ENCODE measurements around the gene SELENOO. TPM values are rescaled to one million over a fixed set of nuclear protein-coding genes. Genes with fewer than 3 reads are reported as not detected.

SELENOO gene
- total RNA-seq, 1 experiment from 2014 or later, result 25.1 TPM

GRCh38 chr22:50227579-50228215 is 26.9 kb downstream of the SELENOO start:
- Histone ChIP-seq H3K27me3 (replicated peaks) (no peaks in the 10 kb centered on the region), H3K27ac (no peak overlapping the region), H3K36me3 (peaks cover 49% of the 10 kb centered on the region), H3K9me3 (replicated peaks) (no peaks in the 10 kb centered on the region), H3K4me1 (replicated peaks) (no peaks in the 10 kb centered on the region), H3K4me3 (no peak overlapping the region)
- no peak for DNase-seq (ENCODE audit: low read depth in 1 of 2, low spot score in 2 of 2)

GRCh38 chr22:50228366-50228765 is 27.6 kb downstream of the SELENOO start:
- no peaks in the 10 kb centered on the region for H3K4me1 ChIP-seq (replicated peaks)
- H3K4me3 ChIP-seq, result no peak overlapping the region
- H3K9me3 ChIP-seq (replicated peaks), result no peaks in the 10 kb centered on the region
- H3K36me3 ChIP-seq, result peaks cover 48% of the 10 kb centered on the region
- no peaks in the 10 kb centered on the region for H3K27me3 ChIP-seq (replicated peaks)
- H3K27ac ChIP-seq, result no peak overlapping the region
- no peak for DNase-seq (ENCODE audit: low read depth in 1 of 2, low spot score in 2 of 2)

GRCh38 chr22:50229370-50229769 is 28.6 kb downstream of the SELENOO start:
- Histone ChIP-seq H3K9me3 (replicated peaks) (no peaks in the 10 kb centered on the region), H3K36me3 (peaks cover 42% of the 10 kb centered on the region), H3K4me1 (replicated peaks) (no peaks in the 10 kb centered on the region), H3K27ac (no peak overlapping the region), H3K4me3 (no peak overlapping the region), H3K27me3 (replicated peaks) (no peaks in the 10 kb centered on the region)
- DNase-seq (ENCODE audit: low read depth in 1 of 2, low spot score in 2 of 2), result no peak

- Histone ChIP-seq H3K9me3 (replicated peaks) (no peaks in the 10 kb centered on the region), H3K27ac (no peak overlapping the region), H3K4me3 (no peak overlapping the region), H3K27me3 (replicated peaks) (no peaks in the 10 kb centered on the region), H3K4me1 (replicated peaks) (no peaks in the 10 kb centered on the region), H3K36me3 (peaks cover 38% of the 10 kb centered on the region)
- DNase-seq (ENCODE audit: low read depth in 1 of 2, low spot score in 2 of 2), result no peak
Observed at GRCh38 chr22:50232481-50233151, 31.8 kb downstream of the SELENOO start.

- peaks cover 40% of the 10 kb centered on the region for H3K36me3 ChIP-seq
- H3K9me3 ChIP-seq (replicated peaks), result no peaks in the 10 kb centered on the region
- no peak overlapping the region for H3K4me3 ChIP-seq
- H3K27ac ChIP-seq, result no peak overlapping the region
- no peaks in the 10 kb centered on the region for H3K27me3 ChIP-seq (replicated peaks)
- no peaks in the 10 kb centered on the region for H3K4me1 ChIP-seq (replicated peaks)
- DNase-seq (ENCODE audit: low read depth in 1 of 2, low spot score in 2 of 2), result no peak
Observed at GRCh38 chr22:50233223-50233622, 32.4 kb downstream of the SELENOO start.

- Histone ChIP-seq H3K4me1 (replicated peaks) (no peaks in the 10 kb centered on the region), H3K9me3 (replicated peaks) (no peaks in the 10 kb centered on the region), H3K27me3 (replicated peaks) (no peaks in the 10 kb centered on the region), H3K36me3 (peaks cover 51% of the 10 kb centered on the region), H3K4me3 (no peak overlapping the region), H3K27ac (no peak overlapping the region)
- DNase-seq (ENCODE audit: low read depth in 1 of 2, low spot score in 2 of 2), result no peak
Observed at GRCh38 chr22:50236731-50237409, 36.1 kb downstream of the SELENOO start.

GRCh38 chr22:50238755-50239154 is 37.9 kb downstream of the SELENOO start:
- no peak for DNase-seq (ENCODE audit: low read depth in 1 of 2, low spot score in 2 of 2)
- Histone ChIP-seq H3K27ac (no peak overlapping the region), H3K4me3 (no peak overlapping the region), H3K9me3 (replicated peaks) (no peaks in the 10 kb centered on the region), H3K4me1 (replicated peaks) (peaks cover 11% of the 10 kb centered on the region), H3K27me3 (replicated peaks) (no peaks in the 10 kb centered on the region), H3K36me3 (peaks cover 49% of the 10 kb centered on the region)

- H3K36me3 ChIP-seq, result peaks cover 59% of the 10 kb centered on the region
- H3K4me3 ChIP-seq, result peak overlapping the region; percentile 18
- peaks cover 19% of the 10 kb centered on the region for H3K4me1 ChIP-seq (replicated peaks)
- DNase-seq (ENCODE audit: low read depth in 1 of 2, low spot score in 2 of 2), result no peak
- H3K27me3 ChIP-seq (replicated peaks), result no peaks in the 10 kb centered on the region
- H3K27ac ChIP-seq, result no peak overlapping the region
- H3K9me3 ChIP-seq (replicated peaks), result no peaks in the 10 kb centered on the region
Observed at GRCh38 chr22:50242406-50242949, 41.7 kb downstream of the SELENOO start.

- Histone ChIP-seq H3K36me3 (peaks cover 64% of the 10 kb centered on the region), H3K4me1 (replicated peaks) (peaks cover 19% of the 10 kb centered on the region), H3K27me3 (replicated peaks) (no peaks in the 10 kb centered on the region), H3K4me3 (peak overlapping the region; percentile 81), H3K27ac (no peak overlapping the region; the same call in 1 of the 2 replicates), H3K9me3 (replicated peaks) (no peaks in the 10 kb centered on the region)
- peak in 1 of 2 experiments; percentile 19 for DNase-seq (ENCODE audit: low read depth in 1 of 2, low spot score in 2 of 2)
Observed at GRCh38 chr22:50243685-50244419, 43.0 kb downstream of the SELENOO start.

- Histone ChIP-seq H3K27me3 (replicated peaks) (no peaks in the 10 kb centered on the region), H3K36me3 (peaks cover 61% of the 10 kb centered on the region), H3K4me3 (peak within 1 kb of the TSS; percentile 81), H3K27ac (peak within 1 kb of the TSS; percentile 69), H3K4me1 (replicated peaks) (peaks cover 21% of the 10 kb centered on the region), H3K9me3 (replicated peaks) (no peaks in the 10 kb centered on the region)
- DNase-seq (ENCODE audit: low read depth in 1 of 2, low spot score in 2 of 2), result peak; percentile 87 to 92
Observed at GRCh38 chr22:50244420-50245213, 43.8 kb downstream of the SELENOO start, which contains the start of gene TUBGCP6. TUBGCP6 (minus strand) TSS chr22:50245023; CDS start chr22:50244459, 564 bp downstream.

GRCh38 chr22:50245214-50246072 is 44.6 kb downstream of the SELENOO start:
- Histone ChIP-seq H3K9me3 (replicated peaks) (no peaks in the 10 kb centered on the region), H3K4me1 (replicated peaks) (peaks cover 29% of the 10 kb centered on the region), H3K27ac (peak overlapping the region; percentile 69), H3K36me3 (peaks cover 58% of the 10 kb centered on the region), H3K27me3 (replicated peaks) (no peaks in the 10 kb centered on the region), H3K4me3 (peak overlapping the region; percentile 81)
- DNase-seq (ENCODE audit: low read depth in 1 of 2, low spot score in 2 of 2), result no peak
